KG1 (cell line): ENCODE data around the gene GORASP1.

Experiments
- DNase-seq: peaks from one replicate; lab custom pipeline; 2025; lab: John Stamatoyannopoulos, UW

GORASP1 gene

GRCh38 chr3:39102504-39103323 lies 4.7 kb downstream of the GORASP1 start:
- no peak for DNase-seq

- no peak for DNase-seq
These were observed 6.3 kb downstream of the GORASP1 start for GRCh38 chr3:39101022-39101689.

GRCh38 chr3:39100500-39100886 lies 6.9 kb downstream of the GORASP1 start:
- no peak for DNase-seq

DNA sequence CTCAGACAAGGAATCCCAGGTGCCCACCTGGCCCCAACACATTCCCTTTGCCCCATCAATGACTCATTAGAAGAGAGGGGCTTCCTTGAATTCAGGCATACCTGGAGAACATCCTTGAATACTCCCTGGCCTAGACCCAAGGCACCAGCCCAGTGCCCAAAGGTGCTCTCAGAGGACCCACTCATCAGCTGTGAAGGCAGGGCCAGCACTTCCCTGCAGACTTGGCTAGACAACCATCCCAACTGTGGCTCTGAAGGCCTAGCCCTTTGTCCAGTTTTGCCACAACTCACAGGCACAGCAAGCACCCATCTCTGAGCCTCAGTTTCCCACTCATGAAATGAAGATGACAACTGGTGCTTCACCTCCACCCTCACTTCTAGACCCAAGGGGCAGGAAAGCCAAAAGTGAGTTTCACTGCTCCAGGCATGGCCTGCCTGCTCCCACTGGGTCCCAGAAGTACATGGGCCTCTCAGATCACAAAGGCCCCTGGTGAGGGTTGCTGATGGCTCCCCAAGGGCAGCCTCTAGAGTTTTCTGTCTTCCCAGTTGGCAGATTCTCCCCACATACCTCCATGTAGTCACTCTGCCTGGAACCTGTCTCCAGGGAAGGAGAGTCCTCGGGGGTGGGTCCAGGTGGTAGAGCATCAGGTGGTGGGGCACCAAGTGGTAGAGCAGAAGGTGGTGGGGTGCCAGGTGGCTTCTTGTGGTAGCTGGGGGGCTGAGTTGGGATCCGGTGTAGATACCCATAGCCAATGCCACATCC lies 7.5 kb downstream of the GORASP1 start:
- no peak for DNase-seq

- DNase-seq: no peak
These were observed 8.2 kb downstream of the GORASP1 start for GRCh38 chr3:39099242-39099641.

DNA sequence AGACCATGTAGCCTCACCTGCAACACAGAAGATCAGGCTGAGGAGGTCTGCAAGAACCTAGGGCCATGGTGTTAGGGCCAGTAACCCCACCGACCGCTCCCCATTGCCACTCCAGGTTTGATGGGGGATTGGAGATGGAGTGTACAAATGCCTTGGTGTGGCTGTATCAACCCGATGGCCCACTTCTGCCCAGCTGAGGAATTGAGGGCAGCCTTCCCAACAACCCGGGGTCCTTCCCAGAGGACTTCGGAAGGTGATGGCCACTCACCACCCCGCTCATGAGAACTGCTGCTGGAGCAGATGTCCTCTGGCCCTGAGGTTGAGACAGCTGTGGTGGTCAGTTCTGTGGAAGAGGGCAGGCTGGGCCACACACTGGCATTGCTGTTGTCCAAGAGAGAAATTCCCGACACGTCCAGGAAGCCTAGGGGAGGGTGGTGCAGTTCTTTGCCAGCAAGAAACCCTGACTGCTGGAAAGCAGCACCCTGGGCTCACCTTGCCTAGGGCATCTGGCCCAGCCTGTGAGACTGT lies 8.9 kb downstream of the GORASP1 start:
- DNase-seq: no peak

GRCh38 chr3:39097716-39098472 lies 9.5 kb downstream of the GORASP1 start:
- DNase-seq: no peak

GRCh38 chr3:39096775-39097174 lies 10.7 kb downstream of the GORASP1 start:
- no peak for DNase-seq

GRCh38 chr3:39095778-39096177 lies 11.6 kb downstream of the GORASP1 start:
- no peak for DNase-seq

- DNase-seq: no peak
These were observed 12.4 kb downstream of the GORASP1 start for GRCh38 chr3:39094851-39095677.

- no peak for DNase-seq
These were observed 16.5 kb downstream of the GORASP1 start for GRCh38 chr3:39090922-39091321.

DNA sequence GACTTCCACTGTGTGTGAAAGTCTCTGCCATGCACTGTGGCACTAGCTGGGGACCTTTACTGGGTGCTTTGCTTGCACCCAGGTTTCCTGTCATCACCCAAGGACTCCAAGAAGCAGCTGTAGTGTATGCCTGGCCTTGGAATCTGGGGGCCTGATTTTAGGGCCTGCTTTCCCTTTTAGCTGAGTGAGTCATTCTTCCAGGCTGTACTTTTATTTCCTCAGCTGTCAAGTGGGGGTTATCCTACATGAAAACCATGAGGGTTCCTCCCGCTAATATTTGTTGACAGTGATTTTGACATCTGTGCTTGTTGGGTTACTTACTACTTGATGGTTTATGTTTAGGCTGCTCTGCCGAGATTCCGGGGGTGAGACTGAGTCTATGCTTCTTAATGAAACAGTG lies 18.5 kb downstream of the GORASP1 start:
- no peak for DNase-seq

DNA sequence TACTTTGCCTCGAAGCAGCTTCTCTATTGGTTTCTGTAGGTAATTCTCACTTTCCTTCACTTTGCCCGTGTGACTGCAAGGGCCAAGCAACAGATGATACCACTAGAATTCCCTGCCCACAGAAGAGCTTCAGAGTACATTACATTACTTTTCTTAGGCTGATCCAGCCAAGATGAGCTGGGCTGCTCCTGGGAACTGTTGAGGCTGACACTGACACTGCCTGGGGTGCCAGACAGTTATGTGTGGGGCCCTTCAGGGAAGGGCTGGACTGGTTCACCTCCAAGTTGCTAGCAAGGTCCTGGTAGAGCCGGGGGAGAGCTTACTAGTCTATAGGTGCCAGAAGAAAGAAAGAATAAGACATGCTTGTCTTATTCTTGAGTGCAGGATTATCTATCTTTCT lies 19.0 kb downstream of the GORASP1 start:
- DNase-seq: no peak

- no peak for DNase-seq
These were observed 21.3 kb downstream of the GORASP1 start for GRCh38 chr3:39086144-39086543.

GRCh38 chr3:39082666-39083313 lies 24.6 kb downstream of the GORASP1 start:
- no peak for DNase-seq

DNA sequence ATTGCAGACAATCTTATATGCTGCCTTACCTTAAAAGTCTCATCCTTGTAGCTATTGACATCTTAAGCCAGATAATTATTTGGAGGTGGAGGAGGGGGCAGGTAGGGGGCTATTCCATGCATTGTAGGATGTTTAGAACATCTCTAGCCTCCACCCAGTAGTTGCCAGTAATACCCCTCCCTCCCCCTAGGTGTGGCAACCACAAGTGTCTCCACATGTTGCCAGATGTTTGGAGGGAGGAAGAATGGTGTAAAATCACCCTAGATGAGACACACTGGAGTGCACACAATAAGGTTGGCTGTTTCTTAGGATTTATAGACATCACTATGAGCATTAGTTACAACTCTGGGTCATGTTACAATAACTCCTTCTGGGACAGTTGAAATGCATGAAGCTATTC lies 27.4 kb downstream of the GORASP1 start:
- DNase-seq: no peak

DNA sequence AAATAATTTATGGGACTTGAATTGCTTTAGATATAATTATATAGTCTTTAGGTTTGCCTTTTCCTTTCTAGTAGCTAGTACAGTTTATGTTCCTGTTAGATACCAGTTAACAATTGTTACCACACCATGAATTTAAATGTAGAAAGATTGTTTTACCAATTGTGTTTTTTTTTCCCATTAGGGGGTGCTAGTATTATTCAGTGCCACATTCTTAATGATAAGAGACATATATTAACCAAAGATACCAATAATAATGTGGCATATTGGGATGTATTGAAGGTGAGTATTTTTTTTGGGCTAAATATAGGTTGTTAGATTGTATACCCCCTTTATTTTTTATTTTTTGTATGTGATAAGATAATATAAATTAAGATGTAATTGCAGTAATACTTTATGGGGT lies 27.9 kb downstream of the GORASP1 start:
- DNase-seq: no peak

GRCh38 chr3:39075910-39076309 lies 31.5 kb downstream of the GORASP1 start:
- no peak for DNase-seq

DNA sequence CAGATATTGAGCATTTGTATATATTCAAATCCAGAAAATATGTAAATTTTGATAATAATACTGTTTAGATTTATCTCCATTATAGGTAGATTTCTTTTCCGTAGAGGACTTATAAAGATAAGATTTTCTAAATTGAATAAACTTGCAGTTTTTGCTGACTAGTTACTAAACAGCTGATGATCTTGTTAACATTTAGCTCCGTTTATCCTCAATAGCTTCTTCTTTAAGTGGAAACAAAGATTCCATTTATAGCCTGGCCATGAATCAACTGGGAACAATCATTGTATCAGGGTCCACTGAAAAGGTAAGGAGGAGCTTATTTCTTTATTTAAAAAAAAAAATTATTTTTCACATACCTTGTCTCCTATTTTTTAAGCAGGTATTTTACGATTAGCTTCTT lies 38.9 kb downstream of the GORASP1 start:
- no peak for DNase-seq

DNA sequence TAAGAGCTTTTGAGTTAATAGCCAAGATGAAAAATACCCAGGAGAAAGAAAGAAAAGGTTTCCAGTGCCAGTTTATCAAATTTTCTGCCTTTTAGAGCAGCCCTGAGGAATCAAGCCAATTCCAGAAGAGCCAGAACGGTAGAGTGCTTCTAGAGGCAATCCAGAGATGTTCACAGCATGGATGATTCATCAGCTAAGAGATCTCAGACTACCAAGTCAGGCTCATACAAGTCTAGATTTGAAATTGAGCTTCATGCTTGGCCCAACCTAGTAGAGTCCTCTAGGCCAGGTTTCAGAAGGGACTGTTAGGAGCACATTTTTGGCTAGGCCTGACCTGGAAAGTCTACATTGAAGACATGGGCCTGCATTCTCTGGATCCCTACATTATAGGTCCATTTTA lies 40.1 kb downstream of the GORASP1 start:
- DNase-seq: no peak
